ENCODE measurements around the gene SCYL2. TPM values are rescaled to one million over a fixed set of nuclear protein-coding genes. Genes with fewer than 3 reads are reported as not detected.
A peak's percentile ranks its signal among the peaks of the same experiment; 100 is the strongest.

The SCYL2 gene
- polyA plus RNA-seq, 3 donors: 16.5 to 25.5 (median 20.4) TPM

- Histone ChIP-seq H2AFZ (ENCODE audit: insufficient read depth, low read depth, low read length, poor library complexity, severe bottlenecking) (no peak overlapping the region), H3K9me3 (replicated peaks in 1 of 2; ENCODE audit: control insufficient read depth in 1 of 2, insufficient read depth in 1 of 2, low read length in 2 of 2) (no peaks in the 10 kb centered on the region), H3K27me3 (ENCODE audit: control insufficient read depth in 2 of 2, insufficient read depth in 2 of 2, low read length in 2 of 2) (no peaks in the 10 kb centered on the region), H4K20me1 (ENCODE audit: insufficient read depth, low read length) (no peaks in the 10 kb centered on the region), H3K4me1 (ENCODE audit: control insufficient read depth in 1 of 2, insufficient read depth in 2 of 2, low read length in 2 of 2) (no peaks in the 10 kb centered on the region), H3K4me3 (replicated peaks in 1 of 3; ENCODE audit: low read depth in 2 of 3, low read length in 3 of 3) (no peak overlapping the region), H3K36me3 (replicated peaks in 1 of 2; ENCODE audit: control insufficient read depth in 1 of 2, insufficient read depth in 2 of 2, low read length in 2 of 2) (peaks cover 40 to 71% of the 10 kb centered on the region in 2 donors), H3K27ac (ENCODE audit: low read depth in 1 of 2, low read length in 2 of 2) (no peak overlapping the region), H3K9ac (ENCODE audit: insufficient read depth, low read length, poor library complexity, severe bottlenecking) (no peak overlapping the region), H3K79me2 (ENCODE audit: insufficient read depth, low read length) (no peaks in the 10 kb centered on the region), H3K4me2 (replicated peaks; ENCODE audit: extremely low read depth, low read length, poor library complexity, severe bottlenecking) (no peak overlapping the region)
- no peaks in the 10 kb centered on the region for H3K27me3 Mint-ChIP-seq (ENCODE audit: low read depth in 3 of 3)
- intact Hi-C loops (cut with micrococcal nuclease): no loop called here
- H3K9me3 Mint-ChIP-seq: peaks cover 2 to 11% (median 6%) of the 10 kb centered on the region in 7 donors
- no peak overlapping the region for H3K4me3 Mint-ChIP-seq
- H3K4me1 Mint-ChIP-seq: no peaks in the 10 kb centered on the region
- H3K36me3 Mint-ChIP-seq: peaks cover 53 to 73% of the 10 kb centered on the region in 2 donors
- DNase-seq: peak in 1 of 3 donors; percentile 4
- 100% methylated on average over 1 of the region's 4 CpGs for WGBS (ENCODE audit: insufficient coverage)
- TF ChIP-seq CTCF (IDR thresholded peaks at IDR 0.05): no peak
- peak overlapping the region in 3 of 7 donors; percentile 10 to 66 (median 32) for H3K27ac Mint-ChIP-seq
These were observed 29.0 kb downstream of the SCYL2 start for GRCh38 chr12:100295764-100296555.

- H3K36me3 ChIP-seq (replicated peaks in 1 of 2; ENCODE audit: control insufficient read depth in 1 of 2, insufficient read depth in 2 of 2, low read length in 2 of 2): peaks cover 52 to 77% of the 10 kb centered on the region in 2 donors
- no peak overlapping the region for H3K9ac ChIP-seq (ENCODE audit: insufficient read depth, low read length, poor library complexity, severe bottlenecking)
- intact Hi-C loops (cut with micrococcal nuclease): no loop called here
- Mint-ChIP-seq H3K36me3 (peaks cover 80 to 85% of the 10 kb centered on the region in 2 donors), H3K4me3 (no peak overlapping the region), H3K27me3 (ENCODE audit: low read depth in 3 of 3) (no peaks in the 10 kb centered on the region), H3K27ac (peak overlapping the region in 3 of 7 donors; percentile 1 to 23 (median 20)), H3K4me1 (no peaks in the 10 kb centered on the region), H3K9me3 (peaks cover 24 to 42% (median 38%) of the 10 kb centered on the region in 7 donors)
- no peaks in the 10 kb centered on the region for H3K27me3 ChIP-seq (ENCODE audit: control insufficient read depth in 2 of 2, insufficient read depth in 2 of 2, low read length in 2 of 2)
- no peaks in the 10 kb centered on the region for H3K79me2 ChIP-seq (ENCODE audit: insufficient read depth, low read length)
- H3K4me1 ChIP-seq (ENCODE audit: control insufficient read depth in 1 of 2, insufficient read depth in 2 of 2, low read length in 2 of 2): no peaks in the 10 kb centered on the region
- no peak for DNase-seq
- no peak overlapping the region for H2AFZ ChIP-seq (ENCODE audit: insufficient read depth, low read depth, low read length, poor library complexity, severe bottlenecking)
- H3K9me3 ChIP-seq (replicated peaks in 1 of 2; ENCODE audit: control insufficient read depth in 1 of 2, insufficient read depth in 1 of 2, low read length in 2 of 2): peaks cover 9 to 18% of the 10 kb centered on the region in 2 donors
- H3K4me3 ChIP-seq (replicated peaks in 1 of 3; ENCODE audit: low read depth in 2 of 3, low read length in 3 of 3): no peak overlapping the region
- no peak overlapping the region for H3K27ac ChIP-seq (ENCODE audit: low read depth in 1 of 2, low read length in 2 of 2)
- TF ChIP-seq CTCF (IDR thresholded peaks at IDR 0.05): no peak
- no peaks in the 10 kb centered on the region for H4K20me1 ChIP-seq (ENCODE audit: insufficient read depth, low read length)
- no peak overlapping the region for H3K4me2 ChIP-seq (replicated peaks; ENCODE audit: extremely low read depth, low read length, poor library complexity, severe bottlenecking)
- no CpG with 5 or more reads among the region's 1 CpG for WGBS (ENCODE audit: insufficient coverage)
These were observed 35.1 kb downstream of the SCYL2 start for GRCh38 chr12:100302081-100302480.
